Keratinocyte (primary cell): ENCODE results near the gene RHAG.
"Not testable (repeated sequence)": the region's sequence is repeated elsewhere in the genome, so short reads cannot be mapped to it uniquely, and the experiment has no call there.

Experiments
- EZH2 ChIP-seq: IDR thresholded peaks from one replicate; pipeline ENCODE4 v1.6.1; 2012; ENCODE audit warnings: inconsistent platforms, mild to moderate bottlenecking, low read length, moderate library complexity
- TF ChIP-seq, protein P1 (sequence below), 3 experiments: IDR thresholded peaks in 1 of 3; conservative IDR thresholded peaks in 1 of 3; optimal IDR thresholded peaks in 1 of 3; 2 replicates in 2 of 3; 3 replicates in 1 of 3; pipeline versions ENCODE3 to v1.5.1; 2011; ENCODE audit warnings: low read length in 3 of 3, mild to moderate bottlenecking in 3 of 3, moderate library complexity in 2 of 3, control low read depth in 1 of 3, inconsistent platforms in 1 of 3; ENCODE audit not compliant: insufficient read depth in 2 of 3; ENCODE audit errors: extremely low read depth in 1 of 3

GRCh38 chr6:49664054-49664453, 27.4 kb upstream of the RHAG start:
- TF ChIP-seq, protein P1, sequence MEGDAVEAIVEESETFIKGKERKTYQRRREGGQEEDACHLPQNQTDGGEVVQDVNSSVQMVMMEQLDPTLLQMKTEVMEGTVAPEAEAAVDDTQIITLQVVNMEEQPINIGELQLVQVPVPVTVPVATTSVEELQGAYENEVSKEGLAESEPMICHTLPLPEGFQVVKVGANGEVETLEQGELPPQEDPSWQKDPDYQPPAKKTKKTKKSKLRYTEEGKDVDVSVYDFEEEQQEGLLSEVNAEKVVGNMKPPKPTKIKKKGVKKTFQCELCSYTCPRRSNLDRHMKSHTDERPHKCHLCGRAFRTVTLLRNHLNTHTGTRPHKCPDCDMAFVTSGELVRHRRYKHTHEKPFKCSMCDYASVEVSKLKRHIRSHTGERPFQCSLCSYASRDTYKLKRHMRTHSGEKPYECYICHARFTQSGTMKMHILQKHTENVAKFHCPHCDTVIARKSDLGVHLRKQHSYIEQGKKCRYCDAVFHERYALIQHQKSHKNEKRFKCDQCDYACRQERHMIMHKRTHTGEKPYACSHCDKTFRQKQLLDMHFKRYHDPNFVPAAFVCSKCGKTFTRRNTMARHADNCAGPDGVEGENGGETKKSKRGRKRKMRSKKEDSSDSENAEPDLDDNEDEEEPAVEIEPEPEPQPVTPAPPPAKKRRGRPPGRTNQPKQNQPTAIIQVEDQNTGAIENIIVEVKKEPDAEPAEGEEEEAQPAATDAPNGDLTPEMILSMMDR (optimal IDR thresholded peaks at IDR 0.05 in 1 of 3, IDR thresholded peaks at IDR 0.05 in 1 of 3, conservative IDR thresholded peaks at IDR 0.05 in 1 of 3; ENCODE audit: extremely low read depth in 1 of 3, insufficient read depth in 2 of 3, low read length in 3 of 3): not testable (repeated sequence)
- TF ChIP-seq EZH2: not testable (repeated sequence)
